Suppressor macrophage (primary cell): ENCODE results near the gene CDHR2.
"Not testable (repeated sequence)": the region's sequence is repeated elsewhere in the genome, so short reads cannot be mapped to it uniquely, and the experiment has no call there.

Experiments
- DNase-seq, 4 experiments: peaks; one replicate each; pipeline ENCODE4 v3.0.0-alpha.2; 2020 to 2022

The CDHR2 gene

DNA sequence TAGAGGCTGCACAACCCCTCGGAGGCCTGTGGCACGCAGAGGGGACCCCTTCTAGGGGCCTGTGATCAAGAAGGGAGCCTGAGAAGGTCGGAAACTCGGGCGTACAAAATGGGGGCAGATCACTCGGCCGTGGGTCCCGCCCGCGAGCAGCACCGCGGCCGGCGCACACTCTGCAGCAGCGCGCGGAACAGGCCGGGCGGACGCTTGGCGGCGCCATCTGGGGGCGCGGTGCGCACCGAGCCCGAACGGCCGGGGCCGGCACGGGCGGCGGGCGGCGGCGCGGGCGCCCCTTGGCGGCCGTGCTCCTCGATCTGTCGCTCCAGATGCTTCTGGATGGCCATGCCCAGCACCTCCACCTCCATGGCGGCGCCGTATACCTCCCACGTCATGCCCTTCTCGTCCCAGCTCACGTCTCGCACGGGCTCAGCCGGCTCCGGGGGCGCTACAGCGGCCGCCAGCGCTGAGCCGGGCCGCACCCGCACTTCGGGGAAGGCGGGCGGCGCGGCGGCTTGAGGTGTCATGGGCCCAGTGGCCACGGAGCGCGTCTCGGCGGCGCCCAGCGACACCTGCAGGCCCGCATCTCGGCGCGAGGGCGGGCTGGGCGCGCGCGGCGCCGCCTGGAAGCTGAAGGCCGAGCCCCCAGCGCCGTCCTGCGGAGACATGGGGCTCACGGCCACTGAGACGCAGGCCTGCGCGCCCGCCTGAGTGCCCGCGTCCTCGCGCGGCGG is 47.7 kb downstream of the CDHR2 start:
- peak; percentile 33 to 80 (median 59) for DNase-seq

GRCh38 chr5:176597417-176598389 is 48.6 kb downstream of the CDHR2 start:
- no peak for DNase-seq

- DNase-seq = not testable (repeated sequence)
Observed at GRCh38 chr5:176599749-176600430, 50.7 kb downstream of the CDHR2 start.

DNA sequence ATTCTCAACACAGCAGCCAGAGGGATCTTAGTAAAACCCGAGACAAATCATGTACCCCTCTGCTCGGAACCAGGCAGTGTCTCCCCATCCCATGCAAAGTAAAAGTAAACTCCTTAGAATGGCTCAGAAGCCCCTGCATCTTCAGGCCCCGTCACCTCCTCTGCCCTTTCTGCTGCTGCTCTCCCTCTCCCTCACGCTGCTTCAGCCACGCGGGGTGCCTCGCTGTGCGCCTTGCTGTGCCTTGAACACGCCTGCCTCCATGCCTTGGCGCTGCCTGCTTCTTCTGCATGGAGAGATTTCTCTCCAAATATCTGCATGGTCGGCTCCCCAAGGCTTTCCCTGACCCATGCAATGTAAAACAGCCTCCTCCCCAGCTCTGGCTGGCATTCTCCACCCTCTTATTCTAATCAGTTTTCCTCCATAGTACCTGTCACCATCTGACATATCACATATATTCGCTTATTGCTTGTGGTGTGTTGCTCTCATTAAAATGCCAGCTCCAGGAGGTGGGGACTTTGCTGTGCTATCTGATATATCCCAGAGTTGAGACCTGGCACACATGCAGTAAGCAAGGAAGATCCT is 52.9 kb downstream of the CDHR2 start:
- no peak for DNase-seq

DNA sequence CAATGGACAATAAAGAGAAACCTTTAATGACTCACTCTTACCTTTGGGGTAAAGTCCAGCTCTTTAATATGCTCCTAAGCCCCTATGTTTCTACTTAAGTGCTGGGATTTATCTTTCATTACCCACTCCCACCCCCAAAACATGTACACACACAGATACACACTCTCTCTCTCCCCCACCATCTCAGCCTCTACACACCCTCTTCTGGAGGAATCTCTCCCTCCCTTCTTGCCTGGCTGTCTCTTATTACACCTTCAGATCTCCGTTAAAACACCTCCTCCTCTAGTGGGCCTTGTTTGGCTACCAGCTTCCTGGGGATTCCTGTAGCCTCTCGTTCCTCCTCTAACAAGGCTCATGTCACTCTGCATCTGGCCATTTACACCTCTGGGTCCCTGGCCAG is 53.9 kb downstream of the CDHR2 start:
- no peak for DNase-seq

- no peak for DNase-seq
Observed at GRCh38 chr5:176606032-176606431, 56.9 kb downstream of the CDHR2 start.

GRCh38 chr5:176606875-176607274 is 57.7 kb downstream of the CDHR2 start:
- DNase-seq = no peak

DNA sequence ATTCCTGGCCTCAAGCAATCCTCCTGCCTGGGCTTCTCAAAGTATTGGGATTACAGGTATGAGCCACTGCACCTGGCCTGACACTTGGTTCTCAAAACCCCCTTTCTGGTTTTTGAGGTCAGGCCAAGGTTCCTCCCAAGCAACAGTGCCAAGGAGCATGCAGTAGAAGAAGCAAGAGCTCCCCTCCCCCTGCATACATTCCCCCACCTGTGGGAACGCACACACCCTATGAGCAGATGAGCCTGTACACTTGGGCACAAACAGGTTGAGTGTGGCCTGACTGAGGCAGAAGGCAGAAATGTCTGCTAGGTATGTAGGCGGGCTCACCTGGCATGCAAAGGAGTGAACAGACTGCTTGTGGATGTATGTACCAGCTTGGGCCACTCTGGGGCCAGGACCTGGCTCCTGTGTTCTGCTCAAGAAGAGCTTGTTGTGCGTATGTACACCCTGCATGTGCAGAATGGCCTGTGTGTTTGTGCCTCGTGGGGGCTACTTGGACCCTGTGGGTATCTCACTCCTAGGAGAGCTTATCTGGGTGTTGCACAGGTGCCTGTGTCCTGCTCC is 59.1 kb downstream of the CDHR2 start:
- no peak for DNase-seq

- no peak for DNase-seq
Observed at GRCh38 chr5:176608937-176609723, 60.0 kb downstream of the CDHR2 start.

DNA sequence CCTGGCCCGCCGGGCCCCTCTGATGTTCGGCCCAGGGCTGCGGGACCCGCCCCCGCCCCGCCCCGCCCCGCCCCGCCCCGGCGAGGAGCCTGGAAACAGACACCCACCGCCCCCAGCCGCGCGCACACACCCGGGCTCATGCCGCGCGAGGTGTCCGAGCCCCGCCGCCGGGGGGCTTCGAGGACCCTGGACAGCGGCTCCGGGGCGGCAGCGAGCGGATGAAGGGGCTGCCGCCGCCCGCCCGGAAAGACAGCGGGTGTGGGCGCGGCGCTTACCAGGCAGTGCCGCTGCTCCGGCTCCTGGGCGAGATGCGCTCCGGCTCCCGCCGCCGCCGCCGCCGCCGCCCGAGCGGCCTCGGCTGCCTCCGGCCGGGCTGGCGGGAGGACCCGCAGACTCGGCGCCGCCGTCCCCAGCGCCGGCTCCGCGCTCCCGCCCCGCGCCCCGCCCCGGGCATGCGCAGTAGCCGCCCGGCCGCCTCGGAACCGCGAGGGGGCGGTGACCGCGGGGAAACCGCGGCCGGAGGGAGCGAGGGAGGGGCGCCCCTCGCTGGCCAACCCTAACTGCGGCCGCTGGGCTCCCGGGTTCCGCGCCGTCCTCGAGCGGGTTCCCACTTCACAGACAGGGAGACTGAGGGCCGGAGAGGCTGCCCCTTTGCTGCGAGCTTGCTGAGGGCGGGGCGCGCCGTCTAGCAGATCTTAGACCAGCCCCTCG is 60.7 kb downstream of the CDHR2 start, which contains the start of gene GPRIN1:
TSS of gene GPRIN1 (minus strand) at position 433 of the 711 bp plus-strand sequence. CDS start 10,322 bp downstream, outside the sequence.
- DNase-seq = peak; percentile 62 to 87 (median 78)

- DNase-seq = no peak
Observed at GRCh38 chr5:176610435-176610773, 61.3 kb downstream of the CDHR2 start.

DNA sequence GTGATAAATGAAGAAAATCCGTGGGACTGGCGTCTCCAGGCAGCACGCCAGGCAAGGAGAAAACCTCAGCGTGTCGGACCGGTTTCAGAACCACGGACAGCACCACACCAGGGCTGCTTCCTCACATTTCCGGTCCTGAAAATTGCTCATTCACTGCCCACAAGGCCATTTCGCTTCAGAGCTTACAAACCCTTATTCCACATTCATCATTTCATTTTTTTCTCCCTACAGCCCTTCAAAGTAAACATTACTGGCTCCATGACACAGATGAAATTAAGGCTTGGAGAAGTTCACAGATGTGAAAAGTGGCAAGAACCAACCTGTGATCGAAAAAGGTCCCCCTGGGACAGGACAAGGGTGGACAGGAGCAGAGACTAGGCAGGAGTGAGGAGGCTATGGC is 62.3 kb downstream of the CDHR2 start:
- peak; percentile 79 to 87 (median 84) for DNase-seq

GRCh38 chr5:176612008-176612407 is 62.9 kb downstream of the CDHR2 start:
- no peak for DNase-seq

GRCh38 chr5:176612855-176613254 is 63.7 kb downstream of the CDHR2 start:
- DNase-seq = no peak

DNA sequence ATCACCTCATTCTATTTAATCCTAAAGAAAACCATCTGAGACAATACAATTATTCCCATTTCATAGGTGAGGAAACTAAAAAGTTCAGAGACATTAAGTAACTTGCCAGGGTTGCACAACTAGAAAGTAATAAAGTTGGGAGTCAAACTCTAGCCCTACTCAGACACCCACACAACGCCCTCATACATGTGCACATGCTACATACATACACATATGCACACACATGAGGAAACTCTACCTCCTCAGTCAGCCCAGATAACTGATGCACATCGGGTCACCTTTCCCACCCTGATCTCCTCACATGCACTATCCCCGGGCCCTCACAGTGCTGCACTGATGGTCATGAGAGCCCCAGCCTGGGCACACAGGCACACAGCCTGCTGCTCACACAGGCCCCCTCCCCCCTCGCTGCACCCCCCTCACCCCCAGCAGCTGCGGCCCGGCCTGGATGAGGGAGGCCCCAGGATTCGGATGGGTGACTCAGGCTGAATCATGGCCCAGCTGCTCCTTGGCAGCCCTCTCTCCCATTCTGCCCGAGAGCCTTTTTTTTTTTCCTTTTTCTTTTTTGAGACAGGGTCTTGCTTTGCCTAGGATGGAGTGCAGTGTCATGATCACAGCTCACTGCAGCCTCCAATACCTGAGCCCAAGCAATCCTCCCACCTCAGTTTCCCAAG is 65.8 kb downstream of the CDHR2 start:
- DNase-seq = no peak

- DNase-seq = no peak
Observed at GRCh38 chr5:176616511-176616910, 67.4 kb downstream of the CDHR2 start.

- no peak for DNase-seq
Observed at GRCh38 chr5:176618783-176619182, 69.6 kb downstream of the CDHR2 start.

- DNase-seq = peak; percentile 36 to 66 (median 45)
Observed at GRCh38 chr5:176619203-176619568, 70.0 kb downstream of the CDHR2 start.

GRCh38 chr5:176619569-176620332 is 70.6 kb downstream of the CDHR2 start:
- no peak for DNase-seq
